GM21360 (cell line): ENCODE results near the gene RUSC1.
A peak's percentile ranks its signal among the peaks of the same experiment; 100 is the strongest.
"Not testable (repeated sequence)": the region's sequence is repeated elsewhere in the genome, so short reads cannot be mapped to it uniquely, and the experiment has no call there.

Experiments used
- ATAC-seq: cut with Tn5 transposase; IDR thresholded peaks from one replicate; pipeline ENCODE4 v1.9.1; 2021; ENCODE audit warnings: mild to moderate bottlenecking, moderate library complexity; ENCODE audit not compliant: unreplicated experiment

The RUSC1 gene

DNA sequence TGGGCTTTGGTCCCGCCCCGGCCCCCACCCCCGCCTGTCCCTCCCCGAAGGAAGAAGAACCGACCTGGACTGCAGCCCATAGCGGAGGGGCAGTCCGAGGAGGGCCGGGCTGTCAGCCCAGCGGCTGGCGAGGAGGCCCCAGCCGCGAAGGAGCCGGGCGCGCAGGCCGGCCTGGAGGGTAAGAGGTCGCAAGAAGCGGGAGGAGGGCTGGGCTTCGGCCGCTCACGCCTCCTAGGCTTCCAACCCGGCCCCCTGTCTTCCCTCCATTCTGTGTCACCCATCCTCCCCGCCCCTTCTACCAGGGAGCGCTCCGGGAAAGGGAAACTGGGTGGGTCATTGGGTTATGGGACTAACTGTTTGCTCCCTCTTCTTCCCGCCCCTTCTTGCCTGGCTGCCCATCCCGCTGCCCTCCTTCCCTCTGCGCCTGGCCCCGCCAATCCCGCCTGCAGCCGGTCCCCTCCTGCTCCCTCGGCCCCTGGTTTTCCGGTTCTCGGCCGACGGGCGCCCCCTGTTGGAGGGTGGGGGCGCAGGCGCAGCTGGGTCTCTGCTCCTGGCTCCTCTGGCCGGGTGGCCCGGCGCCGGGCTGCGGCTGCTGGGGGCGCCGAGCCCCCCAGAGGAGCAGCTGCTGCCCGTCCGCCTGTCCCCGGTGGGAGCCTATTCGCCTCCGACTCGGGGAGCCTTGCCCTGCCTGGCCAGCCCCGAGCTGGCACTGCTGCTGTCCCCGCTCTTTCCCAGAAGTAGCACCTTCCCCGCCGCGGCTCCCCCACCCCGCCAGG is 2.4 kb downstream of the RUSC1 start:
- peak; percentile 35 for ATAC-seq

DNA sequence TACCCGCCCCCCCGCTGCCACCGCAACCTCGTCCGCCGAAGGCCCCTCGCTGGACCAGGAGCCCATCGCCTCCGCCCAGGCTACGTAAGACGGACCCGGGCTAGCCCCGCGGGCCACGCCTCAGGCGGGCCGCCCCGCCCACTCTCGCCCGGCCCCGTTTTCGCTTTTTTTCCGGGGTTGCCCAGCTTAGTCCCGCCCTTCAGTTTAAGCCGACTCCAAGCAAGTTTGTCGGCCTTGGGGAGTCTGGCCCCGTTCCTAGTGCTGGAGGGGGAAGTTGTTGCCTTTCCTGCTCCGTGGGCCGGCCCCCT is 3.0 kb downstream of the RUSC1 start:
- ATAC-seq: peak; percentile 36

DNA sequence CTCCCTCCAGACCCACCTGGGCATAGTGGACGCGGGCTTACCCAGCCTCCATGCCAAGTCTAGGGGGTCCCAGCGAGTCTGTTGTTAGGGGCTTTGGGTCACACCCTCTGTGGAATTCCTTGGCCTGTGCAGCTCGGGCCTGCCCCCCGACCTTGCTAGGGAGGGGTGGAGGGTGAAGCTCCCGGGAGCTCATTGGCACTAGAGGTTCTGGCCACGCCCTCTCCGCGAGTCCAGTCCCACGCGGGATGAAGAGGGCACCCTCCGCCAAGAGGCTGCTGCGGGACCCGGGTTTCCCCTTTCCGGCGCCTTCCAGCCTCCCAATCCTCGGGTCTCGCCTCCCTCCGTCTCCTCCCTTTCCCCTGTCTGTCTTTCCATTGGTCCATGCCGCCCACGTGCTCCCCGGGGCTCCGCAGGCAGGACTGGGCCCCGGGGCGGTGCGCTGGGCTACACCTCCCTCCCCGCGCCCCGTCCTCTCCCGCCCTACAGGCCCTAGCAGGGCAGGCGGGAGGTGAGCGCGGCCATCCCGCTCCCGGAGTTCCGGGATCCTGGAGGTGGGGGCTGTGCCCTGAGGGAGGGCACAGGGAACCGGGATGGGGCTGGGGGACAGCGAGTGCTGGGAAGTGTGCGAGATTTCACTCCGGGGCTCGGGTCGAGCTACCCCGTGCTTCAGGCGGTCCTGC is 3.5 kb downstream of the RUSC1 start:
- ATAC-seq: peak; percentile 53

DNA sequence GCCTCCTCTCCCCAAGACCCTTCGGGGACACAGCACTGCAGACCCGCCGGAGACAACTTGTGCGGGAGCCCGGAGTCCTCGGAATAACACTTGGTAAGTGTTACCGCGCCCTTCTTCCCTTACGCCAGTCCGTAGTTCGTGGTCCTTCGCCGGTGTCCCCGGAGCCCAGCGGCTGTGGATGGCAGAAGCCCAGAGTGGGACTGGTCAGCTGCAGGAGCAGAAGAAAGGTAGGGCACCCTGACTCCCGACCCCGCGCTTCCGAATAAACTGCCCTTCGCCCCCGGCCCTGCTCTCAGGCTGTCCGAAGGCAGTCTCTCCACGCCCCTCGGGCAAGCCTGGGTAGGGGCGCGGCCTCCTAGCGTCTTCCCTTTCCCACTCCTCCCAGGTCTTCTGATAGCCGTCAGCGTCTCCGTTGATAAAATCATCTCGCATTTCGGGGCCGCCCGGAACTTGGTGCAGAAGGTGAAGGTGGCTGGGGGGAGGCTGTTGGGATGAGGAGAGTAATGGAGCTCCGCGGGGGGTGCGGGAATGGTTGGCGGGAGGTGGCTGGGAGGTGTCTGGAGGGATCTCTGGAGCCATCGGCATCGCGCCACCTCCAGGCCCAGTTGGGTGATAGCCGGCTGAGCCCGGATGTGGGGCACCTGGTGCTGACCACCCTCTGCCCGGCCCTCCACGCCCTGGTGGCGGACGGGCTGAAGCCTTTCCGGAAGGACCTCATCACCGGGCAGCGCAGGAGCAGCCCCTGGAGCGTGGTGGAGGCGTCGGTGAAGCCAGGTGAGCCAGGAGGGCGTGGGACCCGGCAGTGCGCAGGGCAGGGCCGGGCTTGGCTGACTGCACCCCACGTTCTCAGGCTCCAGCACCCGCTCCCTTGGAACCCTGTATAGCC is 4.3 kb downstream of the RUSC1 start:
- no peak for ATAC-seq

DNA sequence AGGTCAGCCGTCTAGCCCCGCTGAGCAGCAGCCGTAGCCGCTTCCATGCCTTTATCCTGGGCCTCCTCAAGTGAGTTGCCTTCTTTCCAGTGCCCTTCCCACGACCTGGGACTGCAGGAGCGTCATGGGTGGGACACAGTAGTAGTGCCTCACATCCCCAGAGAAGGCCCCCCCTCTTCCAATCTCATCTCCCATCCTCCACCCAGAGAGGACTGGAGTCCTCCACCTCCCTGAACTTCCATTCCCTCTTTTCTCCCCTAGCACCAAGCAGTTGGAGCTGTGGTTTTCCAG is 4.9 kb downstream of the RUSC1 start:
- no peak for ATAC-seq

DNA sequence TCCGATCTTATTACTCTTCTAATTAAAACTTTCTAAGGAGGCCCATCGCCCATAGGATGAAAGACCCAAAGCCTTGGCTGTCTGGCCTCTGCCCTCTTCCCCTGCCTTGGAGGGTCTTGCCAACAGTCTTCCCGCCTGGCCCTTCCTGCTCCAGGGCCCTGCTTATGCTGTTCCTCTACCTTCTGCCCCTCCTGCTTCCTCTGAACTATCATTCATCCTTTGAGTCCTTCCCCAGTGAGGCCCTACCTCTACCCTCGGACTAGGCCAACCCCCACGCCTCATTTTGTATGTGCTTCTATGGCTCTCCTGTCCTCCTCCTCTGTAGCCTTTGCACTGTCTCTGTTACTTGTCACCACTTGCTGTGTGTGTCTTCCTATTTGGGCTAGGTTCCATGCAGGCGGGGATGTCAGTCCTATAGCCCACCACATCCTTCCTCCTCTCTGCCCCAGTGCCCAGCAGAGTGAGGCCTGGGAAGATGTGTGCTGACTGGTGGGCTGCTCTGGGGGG is 5.4 kb downstream of the RUSC1 start:
- ATAC-seq: no peak

DNA sequence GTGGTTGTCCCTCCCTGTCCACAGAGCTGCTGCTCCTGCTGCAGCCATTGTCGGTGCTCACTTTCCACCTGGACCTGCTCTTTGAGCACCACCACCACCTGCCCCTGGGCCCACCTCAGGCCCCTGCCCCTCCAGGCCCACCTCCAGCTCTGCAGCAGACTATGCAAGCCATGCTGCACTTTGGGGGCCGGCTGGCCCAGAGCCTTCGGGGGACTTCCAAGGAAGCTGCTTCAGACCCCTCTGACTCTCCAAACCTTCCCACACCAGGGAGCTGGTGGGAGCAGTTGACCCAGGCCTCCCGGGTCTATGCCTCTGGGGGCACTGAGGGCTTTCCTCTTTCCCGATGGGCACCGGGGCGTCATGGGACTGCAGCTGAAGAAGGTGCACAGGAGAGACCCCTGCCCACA is 5.9 kb downstream of the RUSC1 start:
- no peak for ATAC-seq

DNA sequence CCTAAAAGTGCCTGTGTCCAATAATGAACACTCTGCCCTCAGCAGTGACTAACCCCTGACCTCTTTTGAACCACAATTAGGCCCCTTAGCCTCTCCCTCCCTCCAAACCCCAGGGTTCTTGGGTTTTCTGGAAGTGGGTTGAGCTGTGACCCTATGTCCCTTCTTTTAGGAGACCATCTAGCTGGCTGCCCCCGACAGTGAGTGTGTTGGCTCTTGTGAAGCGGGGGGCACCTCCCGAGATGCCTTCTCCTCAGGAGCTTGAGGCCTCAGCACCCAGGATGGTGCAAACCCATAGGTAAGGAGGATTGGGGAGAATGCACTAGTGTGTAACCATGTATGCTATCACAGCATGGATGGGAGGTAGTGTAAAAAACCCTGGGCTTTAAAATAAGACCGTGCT is 7.3 kb downstream of the RUSC1 start:
- ATAC-seq: no peak

DNA sequence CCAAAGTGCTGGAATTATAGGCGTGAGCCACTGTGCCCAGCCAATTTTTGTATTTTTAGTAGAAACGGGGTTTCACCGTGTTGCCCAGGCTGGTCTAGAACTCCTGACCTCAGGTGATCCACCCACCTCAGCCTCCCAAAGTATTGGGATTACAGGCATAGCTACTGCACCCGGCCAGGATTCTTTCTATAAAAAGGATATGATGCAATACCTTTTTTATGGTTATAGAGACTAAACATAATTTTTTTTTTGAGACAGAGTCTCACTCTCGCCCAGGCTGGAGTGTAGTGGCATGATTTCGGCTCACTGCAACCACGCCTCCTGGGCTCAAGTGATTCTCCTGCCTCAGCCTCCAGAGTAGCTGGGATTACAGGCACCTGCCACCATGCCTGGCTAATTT is 8.2 kb downstream of the RUSC1 start:
- not testable (repeated sequence) for ATAC-seq

DNA sequence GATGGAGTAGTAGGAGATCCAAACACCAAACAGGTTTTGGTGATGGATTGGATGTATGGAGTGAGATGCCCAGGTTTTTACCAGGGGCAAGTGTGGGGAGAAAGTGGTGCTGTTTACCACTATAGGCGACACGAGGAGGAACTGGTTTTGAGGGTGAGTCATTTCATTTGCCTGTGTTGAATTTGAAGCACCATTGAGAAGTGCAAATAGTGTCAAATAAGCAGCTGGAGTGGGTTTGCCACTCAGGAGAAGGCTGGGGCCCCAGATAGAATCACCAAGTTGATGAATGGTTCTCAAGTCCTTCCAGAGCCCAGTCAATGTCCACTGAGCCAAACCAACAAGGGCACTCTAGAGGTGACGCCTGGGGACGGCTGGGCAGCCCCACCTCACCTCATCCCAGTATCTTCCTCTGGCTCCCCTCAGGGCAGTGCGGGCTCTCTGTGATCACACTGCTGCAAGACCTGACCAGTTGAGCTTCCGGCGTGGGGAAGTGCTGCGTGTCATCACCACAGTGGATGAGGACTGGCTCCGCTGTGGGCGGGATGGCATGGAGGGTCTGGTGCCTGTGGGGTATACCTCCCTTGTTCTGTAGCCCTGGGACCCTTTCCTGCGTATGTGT is 9.4 kb downstream of the RUSC1 start:
- ATAC-seq: no peak

DNA sequence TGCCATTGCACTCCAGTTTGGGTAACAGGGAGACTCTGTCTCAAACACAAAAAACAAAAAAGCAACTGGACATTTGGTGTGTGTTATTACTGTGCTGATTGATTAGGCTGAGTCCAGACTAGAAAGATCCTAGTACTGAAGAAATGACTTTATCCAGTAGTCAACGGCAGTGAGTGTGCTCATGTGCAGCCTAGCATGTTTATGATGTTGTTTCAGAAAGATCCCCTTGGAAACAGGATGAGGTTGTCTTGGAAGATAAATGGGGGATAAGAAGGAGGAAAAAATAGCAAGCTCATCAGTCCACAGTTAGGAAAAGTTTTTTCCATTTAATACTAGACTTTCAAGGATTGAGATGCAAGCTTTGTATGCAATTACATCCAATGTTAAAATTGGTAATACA is 14.3 kb downstream of the RUSC1 start:
- ATAC-seq: no peak

DNA sequence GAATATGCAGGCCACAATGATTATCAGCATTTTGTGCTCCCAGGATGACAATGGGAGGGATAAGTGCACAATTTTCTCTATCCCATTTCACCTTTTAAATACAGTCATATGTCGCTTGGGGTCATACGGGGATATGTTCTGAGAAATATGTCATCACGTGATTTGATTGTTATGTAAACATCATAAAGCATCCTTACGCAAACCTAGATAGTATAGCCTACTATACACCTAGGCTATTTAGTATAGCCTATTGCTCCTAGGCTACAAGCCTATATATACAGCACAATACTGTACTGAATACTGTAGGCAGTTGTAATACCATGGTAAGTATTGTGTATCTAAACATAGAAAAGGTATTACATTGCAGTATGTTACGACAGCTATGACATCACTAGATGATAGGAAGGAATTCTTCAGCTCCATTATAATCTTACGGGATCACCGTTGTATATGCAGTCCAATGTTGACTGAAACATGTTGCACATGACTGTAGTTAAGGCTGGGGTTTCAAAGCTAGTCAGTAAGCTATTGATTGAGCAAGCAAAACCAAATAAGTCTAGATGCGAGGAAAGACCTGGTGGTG is 18.9 kb downstream of the RUSC1 start:
- ATAC-seq: no peak

DNA sequence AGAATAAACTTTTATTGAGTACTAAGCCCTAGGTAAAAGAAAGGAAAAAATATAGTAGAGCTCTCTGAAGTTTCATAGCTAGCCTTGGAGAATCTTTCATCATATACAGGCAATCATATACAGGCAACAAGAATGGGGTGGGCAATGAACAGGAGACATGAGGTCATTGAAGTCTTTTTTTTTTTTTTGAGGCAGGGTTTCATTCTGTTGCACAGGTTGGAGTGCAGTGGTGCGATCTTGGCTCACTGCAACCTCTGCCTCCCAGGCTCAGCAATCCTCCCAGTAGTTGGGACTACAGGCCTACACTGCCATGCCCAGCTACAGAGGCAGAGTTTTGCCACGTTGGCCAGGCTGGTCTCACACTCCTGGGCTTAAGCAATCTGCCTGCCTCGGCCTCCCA is 22.1 kb downstream of the RUSC1 start:
- ATAC-seq: no peak

DNA sequence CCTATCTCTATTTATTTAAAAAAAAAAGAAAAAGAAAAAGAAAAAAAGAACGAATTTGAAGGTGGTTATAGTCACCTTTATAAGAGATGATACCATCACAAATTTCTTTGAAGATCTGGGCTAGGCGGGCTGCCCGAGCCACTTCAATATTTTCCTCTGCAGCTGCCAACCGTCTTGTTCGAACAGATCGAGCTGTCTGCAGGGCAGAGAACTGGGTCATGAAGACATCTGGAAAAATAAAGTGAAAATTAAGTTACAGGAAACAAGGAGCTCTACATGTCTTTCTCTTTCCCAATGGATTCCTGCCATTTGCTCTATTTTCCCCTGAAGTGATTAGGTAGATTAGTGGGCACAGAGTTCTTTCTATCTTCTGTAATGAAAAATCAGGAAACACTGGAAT is 31.9 kb downstream of the RUSC1 start:
- ATAC-seq: no peak

DNA sequence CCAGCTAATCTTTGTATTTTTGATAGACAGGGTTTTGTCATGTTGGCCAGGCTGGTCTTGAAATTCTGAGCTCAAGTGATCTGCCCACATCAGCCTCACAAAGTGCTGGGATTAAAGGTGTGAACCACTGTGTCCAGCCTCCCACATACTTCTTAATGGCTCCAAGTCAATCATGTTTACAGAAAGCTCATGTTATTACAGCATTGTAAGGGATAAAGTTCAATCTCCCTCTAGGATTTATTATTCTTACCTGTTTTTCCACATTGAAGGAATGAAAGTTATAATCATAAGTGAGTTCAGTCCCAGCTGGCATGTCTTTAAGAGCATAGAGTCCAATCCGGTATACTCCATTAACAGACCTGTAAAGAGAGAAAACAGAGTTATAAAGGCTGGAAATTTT is 39.4 kb downstream of the RUSC1 start:
- ATAC-seq: no peak

DNA sequence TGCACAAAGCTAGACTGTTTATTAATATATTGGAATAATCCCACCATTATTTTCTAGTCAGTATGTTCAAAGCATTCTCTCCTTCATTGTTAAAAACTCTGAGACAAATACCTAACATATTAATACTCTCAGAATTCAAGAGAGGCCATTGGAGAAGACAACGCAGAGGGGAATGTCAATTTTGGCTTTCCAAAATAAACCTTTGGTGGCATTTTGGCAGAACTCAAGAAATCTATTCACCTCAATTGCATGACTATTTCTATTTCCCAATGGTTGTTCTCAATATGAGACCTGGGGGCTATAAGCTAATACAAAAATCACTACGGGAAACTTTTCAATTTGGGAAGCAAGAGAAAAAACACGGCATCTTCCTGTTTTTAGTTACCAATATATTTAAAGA is 58.5 kb downstream of the RUSC1 start:
- no peak for ATAC-seq

DNA sequence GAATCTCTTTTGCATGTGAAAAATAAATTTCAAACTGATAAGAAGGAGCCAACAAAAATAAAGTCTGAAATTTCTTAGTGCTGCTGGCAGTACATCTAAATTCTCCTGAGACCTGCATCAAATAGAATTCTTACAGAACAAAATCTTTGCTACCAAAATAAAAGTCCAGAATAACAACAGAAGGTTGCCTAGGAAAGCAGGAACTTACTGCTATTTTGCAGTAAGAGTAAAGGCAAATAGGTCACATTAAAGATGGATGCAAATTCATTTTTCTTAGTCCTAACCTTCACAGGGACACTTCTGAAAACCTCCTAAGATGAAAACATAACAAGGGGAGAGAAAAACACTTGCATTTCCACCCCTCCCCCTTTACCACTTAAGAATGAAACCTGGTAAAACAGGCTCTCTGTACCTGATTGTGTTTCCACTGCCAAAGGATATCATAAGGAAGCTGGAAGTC is 59.0 kb downstream of the RUSC1 start:
- ATAC-seq: no peak
